Stimulated activated CD4-positive, alpha-beta T cell treated with anti-CD3 and anti-CD28 coated beads, Interleukin-1b, Interleukin-23, amount 100 ng/mL, for 24 hours (primary cell): ENCODE measurements around the gene UQCR10.

Source experiments
- DNase-seq, 4 experiments: peaks; one replicate each; pipeline ENCODE4 v3.0.0-alpha.2; 2020; ENCODE audit warnings: low read depth in 4 of 4, low spot score in 1 of 4

The UQCR10 gene

GRCh38 chr22:29762263-29762662, 4.9 kb upstream of the UQCR10 start:
- DNase-seq: no peak

GRCh38 chr22:29765905-29766631, 1.1 kb upstream of the UQCR10 start:
- peak in 1 of 4 experiments; percentile 5 for DNase-seq

- DNase-seq: peak; percentile 74 to 91 (median 84)
These were observed 468 bp upstream of the UQCR10 start, which contains the start of gene ZMAT5 for GRCh38 chr22:29766632-29767170. Gene ZMAT5 (minus strand): TSS chr22:29767007. CDS start chr22:29748544, 18,463 bp downstream.

- no peak for DNase-seq
These were observed 1.0 kb downstream of the UQCR10 start for GRCh38 chr22:29768052-29768693.

GRCh38 chr22:29769723-29770321, 2.7 kb downstream of the UQCR10 start:
- no peak for DNase-seq

GRCh38 chr22:29772170-29772641, 5.0 kb downstream of the UQCR10 start:
- no peak for DNase-seq

- DNase-seq: no peak
These were observed 6.1 kb downstream of the UQCR10 start for GRCh38 chr22:29773233-29773632.

GRCh38 chr22:29780220-29780619, 13.1 kb downstream of the UQCR10 start:
- DNase-seq: no peak

GRCh38 chr22:29780748-29781676, 13.8 kb downstream of the UQCR10 start:
- DNase-seq: no peak

GRCh38 chr22:29782061-29782845, 15.1 kb downstream of the UQCR10 start:
- DNase-seq: no peak

- DNase-seq: no peak
These were observed 17.5 kb downstream of the UQCR10 start for GRCh38 chr22:29784451-29785361.

GRCh38 chr22:29786031-29786430, 18.9 kb downstream of the UQCR10 start:
- no peak for DNase-seq

- DNase-seq: no peak
These were observed 20.3 kb downstream of the UQCR10 start for GRCh38 chr22:29787371-29787980.

- DNase-seq: no peak
These were observed 21.4 kb downstream of the UQCR10 start for GRCh38 chr22:29788339-29789279.

- no peak for DNase-seq
These were observed 22.9 kb downstream of the UQCR10 start for GRCh38 chr22:29790061-29790460.

GRCh38 chr22:29793396-29793795, 26.2 kb downstream of the UQCR10 start:
- no peak for DNase-seq

GRCh38 chr22:29795663-29796062, 28.5 kb downstream of the UQCR10 start:
- DNase-seq: no peak
